Neural cell (in vitro differentiated cells): Measurements from ENCODE around the gene DMRTA2. TPM values are rescaled to one million over a fixed set of nuclear protein-coding genes. Genes with fewer than 3 reads are reported as not detected.

Experiments used
- H2AFZ ChIP-seq: fragments of 200-600, 300-800 bp; sonication (generic), shearing (Covaris generic); 2 replicates; pipeline ENCODE4 v1.6.0; 2014; ENCODE audit warnings: low read depth, mild to moderate bottlenecking, antibody characterized with exemption, low read length, moderate library complexity
- H3F3A ChIP-seq: fragments of 200-600 bp; shearing (Covaris generic); 2 replicates; pipeline ENCODE4 v1.6.1; 2016; ENCODE audit warnings: mild to moderate bottlenecking, moderate library complexity, mixed read lengths, antibody characterized with exemption, low read length; ENCODE audit not compliant: insufficient read depth, poor library complexity, severe bottlenecking
- H3K27ac ChIP-seq: fragments of 200-600, 300-800 bp; sonication (generic), shearing (Covaris generic); 2 replicates; pipeline ENCODE4 v1.5.1; 2014; ENCODE audit warnings: mild to moderate bottlenecking, low read length, moderate library complexity
- H3K27me3 ChIP-seq: fragments of 300-800, 200-600 bp; sonication (generic), shearing (Covaris generic); 2 replicates; pipeline ENCODE4 v1.6.0; 2014; ENCODE audit warnings: mild to moderate bottlenecking, low read depth, low read length, moderate library complexity; ENCODE audit not compliant: insufficient read depth
- H3K36me3 ChIP-seq: fragments of 300-800, 200-600 bp; sonication (generic), shearing (Covaris generic); 2 replicates; pipeline ENCODE4 v1.5.1; 2014; ENCODE audit warnings: mild to moderate bottlenecking, antibody characterized with exemption, low read length, moderate library complexity; ENCODE audit not compliant: insufficient read depth
- H3K4me2 ChIP-seq: fragments of 300-800, 200-600 bp; sonication (generic), shearing (Covaris generic); 2 replicates; pipeline ENCODE4 v1.6.0; 2014; ENCODE audit warnings: mild to moderate bottlenecking, low read length
- H3K4me3 ChIP-seq: fragments of 300-800, 200-600 bp; sonication (generic), shearing (Covaris generic); 2 replicates; pipeline ENCODE4 v1.5.1; 2014; ENCODE audit warnings: mild to moderate bottlenecking, low read length, moderate library complexity
- H3K79me2 ChIP-seq: fragments of 200-600 bp; shearing (Covaris generic); replicated peaks from 2 replicates; pipeline ENCODE4 v1.6.0; 2014; ENCODE audit warnings: mild to moderate bottlenecking, low read length, moderate library complexity; ENCODE audit not compliant: insufficient read depth
- H3K9ac ChIP-seq: fragments of 300-800, 200-600 bp; sonication (generic), shearing (Covaris generic); 2 replicates; pipeline ENCODE4 v1.6.1; 2016; ENCODE audit warnings: mild to moderate bottlenecking, low read length, mixed read lengths
- H3K9me2 ChIP-seq: fragments of 200-600 bp; shearing (Covaris generic); 2 replicates; pipeline ENCODE4 v1.6.1; 2016; ENCODE audit warnings: mild to moderate bottlenecking, low read length, mixed read lengths; ENCODE audit not compliant: insufficient read depth
- H3K9me3 ChIP-seq: fragments of 200-600, 300-800 bp; sonication (generic), shearing (Covaris generic); 2 replicates; pipeline ENCODE4 v1.6.1; 2016; ENCODE audit warnings: mild to moderate bottlenecking, mixed run types, low read length, moderate library complexity, mixed read lengths
- H4K20me1 ChIP-seq: fragments of 200-600 bp; shearing (Covaris generic); 2 replicates; pipeline ENCODE4 v1.6.1; 2016; ENCODE audit warnings: mild to moderate bottlenecking, mixed run types; ENCODE audit not compliant: insufficient read depth
- CTCF ChIP-seq: fragments of 450-650 bp; IDR thresholded peaks from 2 replicates; pipeline ENCODE4 v1.5.1; 2014; ENCODE audit warnings: antibody characterized with exemption, mild to moderate bottlenecking, moderate library complexity; ENCODE audit not compliant: poor library complexity, severe bottlenecking
- EP300 ChIP-seq: fragments of 450-650 bp; conservative IDR thresholded peaks from 2 replicates; pipeline ENCODE4 v1.6.1; 2014; ENCODE audit warnings: antibody characterized with exemption, mild to moderate bottlenecking, moderate library complexity; ENCODE audit not compliant: poor library complexity, severe bottlenecking
- EZH2 ChIP-seq: fragments of 200-600, 300-800 bp; shearing (Covaris generic), sonication (generic); IDR thresholded peaks from 2 replicates; pipeline ENCODE4 v1.6.1; 2014; ENCODE audit warnings: antibody characterized with exemption, low read length, borderline replicate concordance, mild to moderate bottlenecking; ENCODE audit not compliant: insufficient read depth, poor library complexity, severe bottlenecking
- MXI1 ChIP-seq: fragments of 450-650 bp; conservative IDR thresholded peaks from 2 replicates; pipeline ENCODE4 v1.6.1; 2014; ENCODE audit warnings: antibody characterized with exemption, mild to moderate bottlenecking; ENCODE audit not compliant: poor library complexity, severe bottlenecking
- POLR2AphosphoS5 ChIP-seq: IDR thresholded peaks from 2 replicates; pipeline ENCODE4 v1.6.1; 2012
- RAD21 ChIP-seq: fragments of 450-650 bp; conservative IDR thresholded peaks from 2 replicates; pipeline ENCODE4 v1.6.1; 2014; ENCODE audit warnings: antibody characterized with exemption, mild to moderate bottlenecking, moderate library complexity
- REST ChIP-seq: IDR thresholded peaks from 2 replicates; pipeline ENCODE4 v1.6.1; 2012; ENCODE audit warnings: borderline replicate concordance
- SMC3 ChIP-seq: fragments of 450-650 bp; conservative IDR thresholded peaks from 2 replicates; pipeline ENCODE4 v1.6.1; 2014; ENCODE audit warnings: antibody characterized with exemption, mild to moderate bottlenecking, moderate library complexity; ENCODE audit not compliant: poor library complexity
- TAF1 ChIP-seq: IDR thresholded peaks from 2 replicates; pipeline ENCODE4 v1.6.1; 2012; ENCODE audit warnings: low read depth
- polyA plus RNA-seq: library from polyadenylated mRNA; depleted of rRNA; stranded (reverse); fragments of >200 nt; gene quantifications from 2 replicates; pipeline ENCODE4 v1.2.3, GENCODE V29; 2014

Gene DMRTA2
- polyA plus RNA-seq, 1 donor from 2014 or later, result 0.22 TPM

GRCh38 chr1:50424884-50425375 lies 1.7 kb upstream of the DMRTA2 start:
- Histone ChIP-seq H3K9me3 (peaks cover 4% of the 10 kb centered on the region), H4K20me1 (no peaks in the 10 kb centered on the region), H3K36me3 (no peaks in the 10 kb centered on the region), H3K27me3 (peaks cover 100% of the 10 kb centered on the region), H3K4me2 (no peak overlapping the region), H3K9me2 (no peaks in the 10 kb centered on the region), H3K79me2 (no peaks in the 10 kb centered on the region), H3K9ac (no peak overlapping the region), H2AFZ (no peak overlapping the region), H3F3A (no peaks in the 10 kb centered on the region), H3K4me3 (no peak overlapping the region), H3K27ac (no peak overlapping the region)
- TF ChIP-seq EP300 (no peak), EZH2 (peak; percentile 14)

GRCh38 chr1:50424045-50424883 lies 1.0 kb upstream of the DMRTA2 start:
- H3K4me2 ChIP-seq, result no peak overlapping the region
- H3F3A ChIP-seq, result no peaks in the 10 kb centered on the region
- H3K4me3 ChIP-seq, result no peak overlapping the region
- no peak for TF ChIP-seq RAD21
- TF ChIP-seq EZH2, result peak; percentile 28
- H3K9me3 ChIP-seq, result peaks cover 4% of the 10 kb centered on the region
- no peaks in the 10 kb centered on the region for H3K36me3 ChIP-seq
- no peaks in the 10 kb centered on the region for H3K79me2 ChIP-seq
- no peaks in the 10 kb centered on the region for H4K20me1 ChIP-seq
- no peak overlapping the region for H3K27ac ChIP-seq
- no peak overlapping the region for H3K9ac ChIP-seq
- peaks cover 100% of the 10 kb centered on the region for H3K27me3 ChIP-seq
- no peak overlapping the region for H2AFZ ChIP-seq
- no peaks in the 10 kb centered on the region for H3K9me2 ChIP-seq

- Histone ChIP-seq H3K9me3 (peaks cover 4% of the 10 kb centered on the region), H3K27me3 (peaks cover 98% of the 10 kb centered on the region), H3K4me2 (no peak overlapping the region), H3K36me3 (no peaks in the 10 kb centered on the region), H3K9ac (no peak overlapping the region), H2AFZ (no peak overlapping the region), H3K9me2 (no peaks in the 10 kb centered on the region), H3K79me2 (no peaks in the 10 kb centered on the region), H3F3A (no peaks in the 10 kb centered on the region), H3K27ac (no peak overlapping the region), H3K4me3 (peak overlapping the region; percentile 27), H4K20me1 (no peaks in the 10 kb centered on the region)
- TF ChIP-seq REST (no peak), POLR2AphosphoS5 (no peak), EP300 (no peak), MXI1 (no peak), RAD21 (no peak), TAF1 (no peak), CTCF (no peak), SMC3 (no peak), EZH2 (no peak)
Observed at GRCh38 chr1:50423670-50424000, 392 bp upstream of the DMRTA2 start.
